Parathyroid adenoma (tissue), 2 donors: Measurements from ENCODE around the gene ERAP2.
"Not testable (repeated sequence)": the region's sequence is repeated elsewhere in the genome, so short reads cannot be mapped to it uniquely, and the experiment has no call there.

Experiments used
- H2AFZ ChIP-seq: fragments of 300-600 bp; sonication (generic); one replicate; pipeline ENCODE4 v1.7.0; 2017; ENCODE audit warnings: antibody characterized with exemption, mild to moderate bottlenecking
- H3K27ac ChIP-seq: fragments of 300-600 bp; sonication (generic); one replicate; pipeline ENCODE4 v1.7.0; 2017
- H3K27me3 ChIP-seq: fragments of 300-600 bp; sonication (generic); one replicate; pipeline ENCODE4 v1.7.0; 2017; ENCODE audit warnings: low read length; ENCODE audit not compliant: control insufficient read depth, insufficient read depth
- H3K36me3 ChIP-seq: fragments of 300-600 bp; sonication (generic); one replicate; pipeline ENCODE4 v1.7.0; 2017; ENCODE audit warnings: low read length; ENCODE audit not compliant: control insufficient read depth, insufficient read depth
- H3K4me1 ChIP-seq: fragments of 300-600 bp; sonication (generic); one replicate; pipeline ENCODE4 v1.7.0; 2017; ENCODE audit warnings: control low read depth
- H3K4me2 ChIP-seq: fragments of 300-600 bp; sonication (generic); one replicate; pipeline ENCODE4 v1.7.0; 2017; ENCODE audit warnings: low read length
- H3K4me3 ChIP-seq: fragments of 300-600 bp; sonication (generic); one replicate; pipeline ENCODE4 v1.7.0; 2017; ENCODE audit warnings: low read depth, low read length
- H3K79me2 ChIP-seq: fragments of 300-600 bp; sonication (generic); one replicate; pipeline ENCODE4 v1.7.0; 2017; ENCODE audit warnings: control low read depth
- H3K9ac ChIP-seq: fragments of 300-600 bp; sonication (generic); one replicate; pipeline ENCODE4 v1.7.0; 2017; ENCODE audit warnings: mild to moderate bottlenecking
- H3K9me3 ChIP-seq: fragments of 300-600 bp; sonication (generic); one replicate; pipeline ENCODE4 v1.7.0; 2017; ENCODE audit warnings: low read length; ENCODE audit not compliant: control insufficient read depth
- CTCF ChIP-seq: fragments of 300-600 bp; sonication (generic); IDR thresholded peaks from one replicate; pipeline ENCODE4 v1.7.0; 2017; ENCODE audit warnings: antibody characterized with exemption, mild to moderate bottlenecking
- donor health status: primary hyperparathyroidism.

The ERAP2 gene

GRCh38 chr5:96926276-96926675 lies 50.0 kb downstream of the ERAP2 start:
- Histone ChIP-seq H3K9ac (no peak overlapping the region), H3K4me1 (peaks cover 6% of the 10 kb centered on the region), H3K27ac (no peak overlapping the region), H3K9me3 (no peaks in the 10 kb centered on the region), H3K27me3 (no peaks in the 10 kb centered on the region), H3K4me2 (no peak overlapping the region), H3K36me3 (no peaks in the 10 kb centered on the region), H2AFZ (no peak overlapping the region), H3K79me2 (peaks cover 3% of the 10 kb centered on the region), H3K4me3 (no peak overlapping the region)
- no peak for TF ChIP-seq CTCF

- H3K79me2 ChIP-seq, result peaks cover 3% of the 10 kb centered on the region
- TF ChIP-seq CTCF, result no peak
- H2AFZ ChIP-seq, result no peak overlapping the region
- no peak overlapping the region for H3K9ac ChIP-seq
- H3K27ac ChIP-seq, result no peak overlapping the region
- H3K4me1 ChIP-seq, result peaks cover 6% of the 10 kb centered on the region
- H3K27me3 ChIP-seq, result no peaks in the 10 kb centered on the region
- no peak overlapping the region for H3K4me3 ChIP-seq
- no peak overlapping the region for H3K4me2 ChIP-seq
- H3K36me3 ChIP-seq, result no peaks in the 10 kb centered on the region
- H3K9me3 ChIP-seq, result no peaks in the 10 kb centered on the region
Observed at GRCh38 chr5:96927008-96927407, 50.7 kb downstream of the ERAP2 start.

- no peak for TF ChIP-seq CTCF
- H3K4me1 ChIP-seq, result peaks cover 21% of the 10 kb centered on the region
- H3K9me3 ChIP-seq, result no peaks in the 10 kb centered on the region
- peaks cover 3% of the 10 kb centered on the region for H3K79me2 ChIP-seq
- no peak overlapping the region for H2AFZ ChIP-seq
- no peak overlapping the region for H3K4me2 ChIP-seq
- H3K27ac ChIP-seq, result no peak overlapping the region
- no peaks in the 10 kb centered on the region for H3K27me3 ChIP-seq
- H3K4me3 ChIP-seq, result no peak overlapping the region
- no peaks in the 10 kb centered on the region for H3K36me3 ChIP-seq
- no peak overlapping the region for H3K9ac ChIP-seq
Observed at GRCh38 chr5:96928931-96929708, 52.8 kb downstream of the ERAP2 start.

- no peaks in the 10 kb centered on the region for H3K36me3 ChIP-seq
- TF ChIP-seq CTCF, result no peak
- peak overlapping the region; percentile 56 for H2AFZ ChIP-seq
- no peak overlapping the region for H3K4me2 ChIP-seq
- H3K27ac ChIP-seq, result no peak overlapping the region
- peaks cover 23% of the 10 kb centered on the region for H3K4me1 ChIP-seq
- peaks cover 1% of the 10 kb centered on the region for H3K79me2 ChIP-seq
- H3K4me3 ChIP-seq, result no peak overlapping the region
- no peaks in the 10 kb centered on the region for H3K9me3 ChIP-seq
- no peak overlapping the region for H3K9ac ChIP-seq
- H3K27me3 ChIP-seq, result no peaks in the 10 kb centered on the region
Observed at GRCh38 chr5:96930058-96930457, 53.8 kb downstream of the ERAP2 start.

- no peak overlapping the region for H3K9ac ChIP-seq
- H3K4me2 ChIP-seq, result no peak overlapping the region
- H3K4me3 ChIP-seq, result no peak overlapping the region
- H3K36me3 ChIP-seq, result no peaks in the 10 kb centered on the region
- TF ChIP-seq CTCF, result no peak
- H3K9me3 ChIP-seq, result no peaks in the 10 kb centered on the region
- peak overlapping the region; percentile 8 for H3K27ac ChIP-seq
- H3K27me3 ChIP-seq, result no peaks in the 10 kb centered on the region
- peak overlapping the region; percentile 56 for H2AFZ ChIP-seq
- peaks cover 23% of the 10 kb centered on the region for H3K4me1 ChIP-seq
- H3K79me2 ChIP-seq, result no peaks in the 10 kb centered on the region
Observed at GRCh38 chr5:96930589-96930988, 54.3 kb downstream of the ERAP2 start.

- not testable (repeated sequence) for H3K79me2 ChIP-seq, H3K4me2 ChIP-seq, H3K9ac ChIP-seq, H3K36me3 ChIP-seq, H2AFZ ChIP-seq, H3K27ac ChIP-seq, H3K9me3 ChIP-seq, H3K4me3 ChIP-seq, H3K27me3 ChIP-seq
- peaks cover 23% of the 10 kb centered on the region for H3K4me1 ChIP-seq
Observed at GRCh38 chr5:96931037-96931436, 54.7 kb downstream of the ERAP2 start.
